MCF 10A (cell line): ENCODE data around the gene ZNF487. TPM values are rescaled to one million over a fixed set of nuclear protein-coding genes. Genes with fewer than 3 reads are reported as not detected.
A peak's percentile ranks its signal among the peaks of the same experiment; 100 is the strongest.

Experiments used
- BruUV-seq: library from RNA; stranded (reverse); fragments of 400-500 nt; replicated peaks from 2 replicates; lab custom pipeline; 2021; lab: Mats Ljungman, UMichigan
- CTCF ChIA-PET: fragments of 300-600 bp; sonication (Branson Sonifier 250); formaldehyde crosslinking; extraction: SDS; loops from one replicate; lab custom pipeline; 2021; ENCODE audit warnings: antibody characterized with exemption, inconsistent platforms; lab: Yijun Ruan, JAX
- POLR2A ChIA-PET: fragments of 300-600, 350-650 bp; sonication (Branson Sonifier 250); formaldehyde crosslinking; extraction: SDS; loops from one replicate; lab custom pipeline; 2020; ENCODE audit warnings: antibody characterized with exemption, inconsistent platforms; lab: Yijun Ruan, JAX
- DNase-seq: peaks from one replicate; pipeline ENCODE4 v3.0.0-alpha.2; 2018; ENCODE audit not compliant: unreplicated experiment
- H3K27ac Mint-ChIP-seq: one replicate; pipeline ENCODE4 v1.8.0; 2022; ENCODE audit warnings: mild to moderate bottlenecking, low read depth, mixed read lengths; ENCODE audit not compliant: unreplicated experiment
- H3K27me3 Mint-ChIP-seq: one replicate; pipeline ENCODE4 v1.8.0; 2022; ENCODE audit warnings: mixed read lengths; ENCODE audit not compliant: insufficient read depth, unreplicated experiment
- H3K36me3 Mint-ChIP-seq: one replicate; pipeline ENCODE4 v1.8.0; 2022; ENCODE audit warnings: mild to moderate bottlenecking, moderate library complexity, mixed read lengths; ENCODE audit not compliant: insufficient read depth, unreplicated experiment
- H3K4me1 Mint-ChIP-seq: one replicate; pipeline ENCODE4 v1.8.0; 2022; ENCODE audit warnings: mixed read lengths; ENCODE audit not compliant: insufficient read depth, unreplicated experiment
- H3K4me3 Mint-ChIP-seq: one replicate; pipeline ENCODE4 v1.8.0; 2022; ENCODE audit warnings: mild to moderate bottlenecking, moderate library complexity, mixed read lengths; ENCODE audit not compliant: unreplicated experiment
- H3K9me3 Mint-ChIP-seq: one replicate; pipeline ENCODE4 v1.8.0; 2022; ENCODE audit warnings: mixed read lengths; ENCODE audit not compliant: unreplicated experiment
- CTCF ChIP-seq: fragments of 200-600 bp; IDR thresholded peaks from one replicate; pipeline ENCODE4 v1.8.0; 2022; ENCODE audit warnings: antibody characterized with exemption, mild to moderate bottlenecking; ENCODE audit not compliant: unreplicated experiment
- intact Hi-C: fragments of 100-400 bp; cut with micrococcal nuclease; formaldehyde crosslinking; loops from 2 replicates; pipeline ENCODE4 v1.14.1; 2022
- total RNA-seq: library from RNA; stranded (reverse); gene quantifications from 2 replicates; pipeline ENCODE4 v1.2.3, GENCODE V29; 2022

ZNF487 gene
- total RNA-seq, 1 experiment from 2014 or later = 2.2 TPM

- Mint-ChIP-seq H3K4me3 (peak overlapping the region; percentile 2), H3K27me3 (no peaks in the 10 kb centered on the region), H3K27ac (peak overlapping the region; percentile 7), H3K9me3 (no peaks in the 10 kb centered on the region), H3K36me3 (peaks cover 81% of the 10 kb centered on the region), H3K4me1 (peaks cover 32% of the 10 kb centered on the region)
- BruUV-seq = no TSS peak
- ChIA-PET POLR2A (interaction anchor here (0.6 to 8.9 kb wide), 4 partner anchors 8 to 91 kb away, joined by 3 to 169 read pairs (median 4); partner anchors contain the start of genes HNRNPF and ZNF487), CTCF (interaction anchor here (0.5 to 1.2 kb wide), 3 partner anchors 9 to 58 kb away, joined by 3 to 7 read pairs (median 3); no protein-coding TSS in a partner anchor)
- no peak for DNase-seq
- intact Hi-C loops = no loop called here
- TF ChIP-seq CTCF = no peak
Measured at GRCh38 chr10:43399320-43400310, 37.3 kb upstream of the ZNF487 start.

GRCh38 chr10:43401627-43402026, 35.3 kb upstream of the ZNF487 start:
- intact Hi-C loops = no loop called here
- peak overlapping the region; percentile 46 for H3K4me3 Mint-ChIP-seq
- H3K9me3 Mint-ChIP-seq = no peaks in the 10 kb centered on the region
- H3K4me1 Mint-ChIP-seq = peaks cover 35% of the 10 kb centered on the region
- no peak for DNase-seq
- ChIA-PET CTCF (interaction anchor here (0.5 to 1.1 kb wide), 2 partner anchors 61 to 131 kb away, joined by 3 to 4 read pairs; no protein-coding TSS in a partner anchor), POLR2A (interaction anchor here (0.6 to 0.7 kb wide), 2 partner anchors 20 to 264 kb away, joined by 3 read pairs; no protein-coding TSS in a partner anchor)
- BruUV-seq = no TSS peak
- no peaks in the 10 kb centered on the region for H3K27me3 Mint-ChIP-seq
- no peak for TF ChIP-seq CTCF
- H3K36me3 Mint-ChIP-seq = peaks cover 76% of the 10 kb centered on the region
- H3K27ac Mint-ChIP-seq = no peak overlapping the region

GRCh38 chr10:43402176-43402575, 34.7 kb upstream of the ZNF487 start:
- Mint-ChIP-seq H3K4me3 (no peak overlapping the region), H3K9me3 (no peaks in the 10 kb centered on the region), H3K4me1 (peaks cover 35% of the 10 kb centered on the region), H3K36me3 (peaks cover 78% of the 10 kb centered on the region), H3K27me3 (no peaks in the 10 kb centered on the region), H3K27ac (no peak overlapping the region)
- BruUV-seq = no TSS peak
- no peak for DNase-seq
- POLR2A ChIA-PET = no interaction called here
- CTCF ChIA-PET = no interaction called here
- intact Hi-C loops = no loop called here
- TF ChIP-seq CTCF = no peak

- TF ChIP-seq CTCF = no peak
- Mint-ChIP-seq H3K4me1 (peaks cover 35% of the 10 kb centered on the region), H3K27ac (no peak overlapping the region), H3K9me3 (no peaks in the 10 kb centered on the region), H3K4me3 (peak overlapping the region; percentile 89), H3K36me3 (peaks cover 77% of the 10 kb centered on the region), H3K27me3 (no peaks in the 10 kb centered on the region)
- intact Hi-C loops = no loop called here
- no TSS peak for BruUV-seq
- no peak for DNase-seq
- CTCF ChIA-PET = interaction anchor here (0.5 to 1.5 kb wide), 2 partner anchors 12 to 59 kb away, joined by 3 to 4 read pairs; no protein-coding TSS in a partner anchor
- POLR2A ChIA-PET = interaction anchor here (1.1 to 8.8 kb wide), 4 partner anchors 6 to 262 kb away, joined by 3 to 169 read pairs (median 6); partner anchors contain the start of gene ZNF487
Measured at GRCh38 chr10:43402880-43403452, 33.9 kb upstream of the ZNF487 start.
